ENCODE data around the gene ANKRA2. TPM values are rescaled to one million over a fixed set of nuclear protein-coding genes. Genes with fewer than 3 reads are reported as not detected.

The ANKRA2 gene
- polyA plus RNA-seq, 1 donor = 29.2 TPM

Other genes with a start within 250 kb of the ANKRA2 start
- gene FOXD1, start 116.9 kb downstream of the ANKRA2 start, polyA plus RNA-seq (ENCODE audit: insufficient read length) = 0.50 TPM
- 1,218 TPM for gene BTF3, start 67.2 kb downstream of the ANKRA2 start, polyA plus RNA-seq (ENCODE audit: insufficient read length)
- 10.9 TPM for gene UTP15, start 104 bp upstream of the ANKRA2 start, polyA plus RNA-seq (ENCODE audit: insufficient read length)
- gene ARHGEF28, start 60.6 kb upstream of the ANKRA2 start, polyA plus RNA-seq (ENCODE audit: insufficient read length) = 3.0 TPM

Measured in hindlimb muscle (tissue), 1 donor.